ENCODE results near the gene RBP4.

The RBP4 gene

GRCh38 chr10:93593254-93593653, 7.8 kb downstream of the RBP4 start:
- TF ChIP-seq FOXA1 (IDR thresholded peaks at IDR 0.05) (no peak), BHLHE40 (IDR thresholded peaks at IDR 0.05; ENCODE audit: borderline replicate concordance) (no peak), FOXM1 (IDR thresholded peaks at IDR 0.05; ENCODE audit: borderline replicate concordance) (no peak), FOXK2 (IDR thresholded peaks at IDR 0.05) (no peak), TARDBP (IDR thresholded peaks at IDR 0.05) (no peak), SP1 (IDR thresholded peaks at IDR 0.05) (no peak), ELF4 (IDR thresholded peaks at IDR 0.05) (no peak), SUZ12 (IDR thresholded peaks at IDR 0.05) (no peak), ARNT (IDR thresholded peaks at IDR 0.05) (no peak), NFRKB (IDR thresholded peaks at IDR 0.05) (no peak), ZNF384 (IDR thresholded peaks at IDR 0.05) (no peak), CTBP1 (IDR thresholded peaks at IDR 0.05; ENCODE audit: borderline replicate concordance) (no peak)
- no peak for DNase-seq (ENCODE audit: extremely low spot score)
- CTCF ChIA-PET = no interaction called here
- POLR2A ChIA-PET = no interaction called here

- TF ChIP-seq NFRKB (IDR thresholded peaks at IDR 0.05) (no peak), FOXA1 (IDR thresholded peaks at IDR 0.05) (no peak), CTBP1 (IDR thresholded peaks at IDR 0.05; ENCODE audit: borderline replicate concordance) (no peak), LEF1 (IDR thresholded peaks at IDR 0.05; ENCODE audit: borderline replicate concordance) (no peak), L3MBTL2 (conservative IDR thresholded peaks at IDR 0.05) (no peak), FOXM1 (IDR thresholded peaks at IDR 0.05; ENCODE audit: borderline replicate concordance) (no peak), HDGF (IDR thresholded peaks at IDR 0.05; ENCODE audit: borderline replicate concordance) (no peak), ELF4 (IDR thresholded peaks at IDR 0.05) (no peak), ZNF384 (IDR thresholded peaks at IDR 0.05) (no peak), ARNT (IDR thresholded peaks at IDR 0.05) (no peak), SP1 (IDR thresholded peaks at IDR 0.05) (no peak), BHLHE40 (IDR thresholded peaks at IDR 0.05; ENCODE audit: borderline replicate concordance) (no peak), SUZ12 (IDR thresholded peaks at IDR 0.05) (no peak), TARDBP (IDR thresholded peaks at IDR 0.05) (no peak), FOXK2 (IDR thresholded peaks at IDR 0.05) (no peak)
- TF ChIP-seq, protein P1, sequence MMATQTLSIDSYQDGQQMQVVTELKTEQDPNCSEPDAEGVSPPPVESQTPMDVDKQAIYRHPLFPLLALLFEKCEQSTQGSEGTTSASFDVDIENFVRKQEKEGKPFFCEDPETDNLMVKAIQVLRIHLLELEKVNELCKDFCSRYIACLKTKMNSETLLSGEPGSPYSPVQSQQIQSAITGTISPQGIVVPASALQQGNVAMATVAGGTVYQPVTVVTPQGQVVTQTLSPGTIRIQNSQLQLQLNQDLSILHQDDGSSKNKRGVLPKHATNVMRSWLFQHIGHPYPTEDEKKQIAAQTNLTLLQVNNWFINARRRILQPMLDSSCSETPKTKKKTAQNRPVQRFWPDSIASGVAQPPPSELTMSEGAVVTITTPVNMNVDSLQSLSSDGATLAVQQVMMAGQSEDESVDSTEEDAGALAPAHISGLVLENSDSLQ (IDR thresholded peaks at IDR 0.05) = no peak
- ChIA-PET POLR2A (no interaction called here), CTCF (no interaction called here)
- no peak for DNase-seq (ENCODE audit: extremely low spot score)
Observed at GRCh38 chr10:93591065-93591808, 9.8 kb downstream of the RBP4 start.

DNA sequence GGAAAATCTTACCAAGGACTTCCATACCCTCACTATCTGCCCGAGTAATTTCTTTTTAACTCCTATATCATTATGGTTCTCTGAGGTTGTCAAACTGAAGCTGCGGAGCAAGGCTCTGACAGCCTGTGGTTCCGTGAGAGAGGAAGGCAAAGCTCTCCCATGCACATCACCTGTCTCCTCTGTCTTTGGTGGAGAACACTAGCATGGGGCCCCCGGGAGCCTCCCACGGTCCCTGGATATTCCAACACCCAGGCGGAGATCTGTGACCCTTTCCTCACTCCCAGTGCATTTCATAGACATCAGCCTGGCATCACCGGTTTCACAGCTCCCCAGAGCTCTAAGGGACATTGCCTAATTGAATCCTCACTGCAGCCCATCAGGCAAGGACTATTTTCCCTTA, 10.4 kb downstream of the RBP4 start:
- ChIA-PET POLR2A (no interaction called here), CTCF (no interaction called here)
- DNase-seq (ENCODE audit: extremely low spot score) = no peak
- TF ChIP-seq ELF4 (IDR thresholded peaks at IDR 0.05) = no peak
- TF ChIP-seq HDGF (IDR thresholded peaks at IDR 0.05; ENCODE audit: borderline replicate concordance) = no peak

- ChIA-PET CTCF (interaction anchor here (0.6 to 0.7 kb wide), 2 partner anchors 14 to 226 kb away, joined by 4 read pairs; no protein-coding TSS in a partner anchor), POLR2A (no interaction called here)
- TF ChIP-seq BHLHE40 (IDR thresholded peaks at IDR 0.05; ENCODE audit: borderline replicate concordance) (no peak), L3MBTL2 (conservative IDR thresholded peaks at IDR 0.05) (no peak), NFRKB (IDR thresholded peaks at IDR 0.05) (no peak), ARNT (IDR thresholded peaks at IDR 0.05) (no peak), HDGF (IDR thresholded peaks at IDR 0.05; ENCODE audit: borderline replicate concordance) (no peak), FOXA1 (IDR thresholded peaks at IDR 0.05) (no peak), ELF4 (IDR thresholded peaks at IDR 0.05) (no peak), LEF1 (IDR thresholded peaks at IDR 0.05; ENCODE audit: borderline replicate concordance) (no peak), TARDBP (IDR thresholded peaks at IDR 0.05) (no peak), SUZ12 (IDR thresholded peaks at IDR 0.05) (no peak), ZNF384 (IDR thresholded peaks at IDR 0.05) (no peak), FOXM1 (IDR thresholded peaks at IDR 0.05; ENCODE audit: borderline replicate concordance) (no peak), SP1 (IDR thresholded peaks at IDR 0.05) (no peak)
- DNase-seq (ENCODE audit: extremely low spot score) = no peak
Observed at GRCh38 chr10:93589648-93590562, 11.1 kb downstream of the RBP4 start.

DNA sequence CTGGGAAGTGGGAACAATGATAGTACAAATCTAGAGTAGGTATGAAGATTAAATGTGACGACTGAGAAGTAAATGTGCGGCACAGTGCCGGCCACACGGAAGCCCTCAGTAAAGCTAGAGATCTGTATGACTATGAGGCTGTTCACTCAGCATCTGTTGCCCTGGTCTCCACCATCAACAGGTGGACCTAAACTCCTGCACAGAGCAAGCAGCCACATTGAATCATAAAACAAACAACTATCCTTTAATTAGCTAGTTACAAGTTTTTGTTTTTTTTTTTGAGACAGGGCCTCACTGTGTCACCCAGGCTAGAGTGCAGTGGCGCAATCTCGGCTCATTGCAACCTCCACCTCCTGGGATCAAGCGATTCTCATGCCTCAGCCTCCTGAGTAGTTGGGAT, 16.6 kb downstream of the RBP4 start:
- CTCF ChIA-PET = no interaction called here
- POLR2A ChIA-PET = no interaction called here
- TF ChIP-seq ARNT (IDR thresholded peaks at IDR 0.05) = no peak
- TF ChIP-seq TARDBP (IDR thresholded peaks at IDR 0.05) = no peak
- TF ChIP-seq FOXM1 (IDR thresholded peaks at IDR 0.05; ENCODE audit: borderline replicate concordance) = no peak
- no peak for TF ChIP-seq FOXK2 (IDR thresholded peaks at IDR 0.05)
- no peak for TF ChIP-seq SP1 (IDR thresholded peaks at IDR 0.05)
- TF ChIP-seq LEF1 (IDR thresholded peaks at IDR 0.05; ENCODE audit: borderline replicate concordance) = no peak
- no peak for TF ChIP-seq SUZ12 (IDR thresholded peaks at IDR 0.05)
- no peak for TF ChIP-seq NFRKB (IDR thresholded peaks at IDR 0.05)
- no peak for TF ChIP-seq ELF4 (IDR thresholded peaks at IDR 0.05)
- TF ChIP-seq CTBP1 (IDR thresholded peaks at IDR 0.05; ENCODE audit: borderline replicate concordance) = no peak
- TF ChIP-seq HDGF (IDR thresholded peaks at IDR 0.05; ENCODE audit: borderline replicate concordance) = no peak
- TF ChIP-seq ZNF384 (IDR thresholded peaks at IDR 0.05) = no peak
- TF ChIP-seq, protein P1 (IDR thresholded peaks at IDR 0.05) = no peak
- no peak for TF ChIP-seq L3MBTL2 (conservative IDR thresholded peaks at IDR 0.05)
- TF ChIP-seq FOXA1 (IDR thresholded peaks at IDR 0.05) = no peak
- TF ChIP-seq BHLHE40 (IDR thresholded peaks at IDR 0.05; ENCODE audit: borderline replicate concordance) = no peak
- DNase-seq (ENCODE audit: extremely low spot score) = no peak

DNA sequence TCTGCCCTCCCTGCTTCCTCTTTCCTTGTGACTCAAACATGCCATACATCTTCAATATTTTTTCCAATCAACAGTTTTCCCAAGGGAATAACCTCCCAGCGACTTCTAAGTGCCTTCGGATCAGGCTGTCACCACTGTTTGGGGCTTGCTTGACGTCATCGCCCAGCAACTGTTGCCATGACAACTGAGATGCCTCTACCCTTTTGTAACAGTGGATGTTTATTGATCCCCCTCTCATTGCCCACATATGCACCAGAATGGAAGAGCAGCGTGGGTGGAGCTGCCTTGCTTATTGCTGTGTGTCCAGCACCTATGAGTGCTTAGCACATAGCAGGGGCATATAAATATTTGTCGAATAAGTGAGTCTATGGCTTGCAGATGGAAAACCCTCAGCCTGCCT, 20.2 kb downstream of the RBP4 start:
- TF ChIP-seq FOXA1 (IDR thresholded peaks at IDR 0.05) (no peak), ELF4 (IDR thresholded peaks at IDR 0.05) (no peak), L3MBTL2 (conservative IDR thresholded peaks at IDR 0.05) (no peak), SP1 (IDR thresholded peaks at IDR 0.05) (no peak), CTBP1 (IDR thresholded peaks at IDR 0.05; ENCODE audit: borderline replicate concordance) (no peak), FOXK2 (IDR thresholded peaks at IDR 0.05) (no peak), SUZ12 (IDR thresholded peaks at IDR 0.05) (no peak), ZNF384 (IDR thresholded peaks at IDR 0.05) (no peak), HDGF (IDR thresholded peaks at IDR 0.05; ENCODE audit: borderline replicate concordance) (no peak)
- TF ChIP-seq, protein P1 (IDR thresholded peaks at IDR 0.05) = no peak
- DNase-seq (ENCODE audit: extremely low spot score) = peak; percentile 35
- POLR2A ChIA-PET = no interaction called here
- CTCF ChIA-PET = no interaction called here

Measured in HEK293T (cell line).